Type B pancreatic cell (in vitro differentiated cells): ENCODE results near the gene SLC14A1. TPM values are rescaled to one million over a fixed set of nuclear protein-coding genes. Genes with fewer than 3 reads are reported as not detected.

Source experiments
- DNase-seq: peaks from one replicate; pipeline ENCODE4 v3.0.0; 2021; ENCODE audit warnings: mixed read lengths; ENCODE audit not compliant: unreplicated experiment; ENCODE audit errors: extremely low spot score
- H3K27ac Mint-ChIP-seq: 2 replicates; pipeline ENCODE4 v1.8.0; 2021; ENCODE audit warnings: mild to moderate bottlenecking, mixed read lengths
- H3K27me3 Mint-ChIP-seq: 2 replicates; pipeline ENCODE4 v1.8.0; 2021; ENCODE audit warnings: mixed read lengths
- H3K36me3 Mint-ChIP-seq: 2 replicates; pipeline ENCODE4 v1.8.0; 2021; ENCODE audit warnings: mixed read lengths
- H3K4me1 Mint-ChIP-seq: one replicate; pipeline ENCODE4 v1.8.0; 2021; ENCODE audit warnings: mixed read lengths; ENCODE audit not compliant: unreplicated experiment
- H3K4me3 Mint-ChIP-seq: 2 replicates; pipeline ENCODE4 v1.8.0; 2021; ENCODE audit warnings: mild to moderate bottlenecking, mixed read lengths
- H3K9me3 Mint-ChIP-seq: 2 replicates; pipeline ENCODE4 v1.8.0; 2021; ENCODE audit warnings: mixed read lengths
- long read RNA-seq: library from polyadenylated mRNA; unstranded; transcript quantifications from one replicate; pipeline ENCODE4 v2.0.0, GENCODE V29; 2020
- total RNA-seq: library from RNA; stranded (reverse); gene quantifications from 2 replicates; pipeline ENCODE4 v1.2.1, GENCODE V29; 2021; ENCODE audit warnings: low replicate concordance
- TF ChIP-seq, protein P1 (sequence below): fragments of 200-600 bp; sonication (generic); conservative IDR thresholded peaks from 2 replicates; pipeline ENCODE4 v1.5.0; 2021; ENCODE audit warnings: antibody characterized with exemption, mild to moderate bottlenecking

Gene SLC14A1
- 0.76 and 2.4 TPM in 2 replicates for total RNA-seq
- long read RNA-seq, partial matches to known transcripts = 1 of 3 reads
- long read RNA-seq, other reads (novel, unspliced or antisense) = 0 of 3 reads

GRCh38 chr18:45723567-45724355 is at the start of gene SLC14A1:
Gene SLC14A1, plus strand, starts transcription at chr18:45724181. Its CDS starts 6,140 bp downstream, at chr18:45730321.
- no peaks in the 10 kb centered on the region for H3K36me3 Mint-ChIP-seq
- no peak for DNase-seq
- TF ChIP-seq, protein P1, sequence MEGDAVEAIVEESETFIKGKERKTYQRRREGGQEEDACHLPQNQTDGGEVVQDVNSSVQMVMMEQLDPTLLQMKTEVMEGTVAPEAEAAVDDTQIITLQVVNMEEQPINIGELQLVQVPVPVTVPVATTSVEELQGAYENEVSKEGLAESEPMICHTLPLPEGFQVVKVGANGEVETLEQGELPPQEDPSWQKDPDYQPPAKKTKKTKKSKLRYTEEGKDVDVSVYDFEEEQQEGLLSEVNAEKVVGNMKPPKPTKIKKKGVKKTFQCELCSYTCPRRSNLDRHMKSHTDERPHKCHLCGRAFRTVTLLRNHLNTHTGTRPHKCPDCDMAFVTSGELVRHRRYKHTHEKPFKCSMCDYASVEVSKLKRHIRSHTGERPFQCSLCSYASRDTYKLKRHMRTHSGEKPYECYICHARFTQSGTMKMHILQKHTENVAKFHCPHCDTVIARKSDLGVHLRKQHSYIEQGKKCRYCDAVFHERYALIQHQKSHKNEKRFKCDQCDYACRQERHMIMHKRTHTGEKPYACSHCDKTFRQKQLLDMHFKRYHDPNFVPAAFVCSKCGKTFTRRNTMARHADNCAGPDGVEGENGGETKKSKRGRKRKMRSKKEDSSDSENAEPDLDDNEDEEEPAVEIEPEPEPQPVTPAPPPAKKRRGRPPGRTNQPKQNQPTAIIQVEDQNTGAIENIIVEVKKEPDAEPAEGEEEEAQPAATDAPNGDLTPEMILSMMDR = no peak
- peaks cover 19% of the 10 kb centered on the region for H3K27me3 Mint-ChIP-seq
- no peaks in the 10 kb centered on the region for H3K9me3 Mint-ChIP-seq
- H3K4me1 Mint-ChIP-seq = peaks cover 6% of the 10 kb centered on the region
- H3K4me3 Mint-ChIP-seq = no peak within 1 kb of the TSS
- no peak within 1 kb of the TSS for H3K27ac Mint-ChIP-seq

DNA sequence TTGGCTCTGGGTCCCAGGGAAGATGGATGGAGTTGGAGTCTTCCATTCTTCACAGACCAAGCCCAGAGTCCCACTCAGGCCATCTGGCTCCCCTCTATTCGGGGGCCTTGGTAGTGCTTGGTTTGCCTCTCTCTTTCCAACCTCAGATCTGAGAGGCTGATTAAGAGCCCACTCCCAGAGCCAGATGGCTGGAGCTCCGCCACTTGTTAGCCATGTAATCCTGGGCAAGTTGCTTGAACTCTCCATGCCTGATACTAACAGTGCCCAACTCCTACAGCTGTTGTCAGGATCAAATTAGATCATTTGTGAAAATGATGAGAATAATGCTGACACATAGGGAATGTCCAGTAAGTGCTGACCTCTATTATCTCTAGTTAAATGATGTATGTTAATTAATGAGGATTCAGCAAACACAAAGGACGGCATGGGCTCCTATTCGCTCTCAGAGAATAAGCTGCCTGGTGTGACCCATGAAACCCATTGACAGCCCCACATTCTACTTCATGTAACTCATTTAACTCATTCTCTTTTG is 46.6 kb upstream of the SLC14A1 start:
- H3K36me3 Mint-ChIP-seq = no peaks in the 10 kb centered on the region
- TF ChIP-seq, protein P1 = no peak
- H3K9me3 Mint-ChIP-seq = no peaks in the 10 kb centered on the region
- H3K4me1 Mint-ChIP-seq = no peaks in the 10 kb centered on the region
- no peak overlapping the region for H3K27ac Mint-ChIP-seq
- no peak for DNase-seq
- peaks cover 18% of the 10 kb centered on the region for H3K27me3 Mint-ChIP-seq
- H3K4me3 Mint-ChIP-seq = no peak overlapping the region

DNA sequence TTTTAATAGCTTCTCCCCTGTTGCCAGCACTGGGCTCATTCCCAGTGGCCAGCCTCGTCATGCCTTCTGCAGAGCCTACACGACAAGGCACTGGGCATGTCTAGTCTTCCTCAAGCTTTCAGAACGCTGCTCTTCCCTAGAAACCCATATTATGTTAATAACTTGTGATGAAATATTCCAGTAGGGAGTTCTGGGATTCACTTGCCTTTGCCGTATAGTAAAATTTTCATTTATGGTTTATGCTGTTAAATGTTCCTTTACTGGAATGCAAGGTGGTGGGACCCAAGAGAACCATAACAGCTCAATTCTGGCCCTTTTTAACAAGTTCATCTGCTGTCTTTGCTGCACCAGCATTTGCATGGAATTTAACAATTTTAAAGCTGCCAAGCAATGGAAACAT is 45.5 kb upstream of the SLC14A1 start:
- H3K4me1 Mint-ChIP-seq = no peaks in the 10 kb centered on the region

GRCh38 chr18:45678850-45679249 is 45.1 kb upstream of the SLC14A1 start:
- DNase-seq = no peak
- no peak overlapping the region for H3K27ac Mint-ChIP-seq
- H3K4me1 Mint-ChIP-seq = no peaks in the 10 kb centered on the region
- H3K4me3 Mint-ChIP-seq = no peak overlapping the region
- no peaks in the 10 kb centered on the region for H3K36me3 Mint-ChIP-seq
- TF ChIP-seq, protein P1 = no peak
- H3K27me3 Mint-ChIP-seq = peaks cover 23% of the 10 kb centered on the region
- no peaks in the 10 kb centered on the region for H3K9me3 Mint-ChIP-seq

More for the DNA sequence above, 45.5 kb upstream of the SLC14A1 start:
- no peaks in the 10 kb centered on the region for H3K36me3 Mint-ChIP-seq
- H3K9me3 Mint-ChIP-seq = no peaks in the 10 kb centered on the region
- H3K4me3 Mint-ChIP-seq = no peak overlapping the region
- TF ChIP-seq, protein P1 = no peak
- DNase-seq = no peak
- peaks cover 22% of the 10 kb centered on the region for H3K27me3 Mint-ChIP-seq
- no peak overlapping the region for H3K27ac Mint-ChIP-seq

DNA sequence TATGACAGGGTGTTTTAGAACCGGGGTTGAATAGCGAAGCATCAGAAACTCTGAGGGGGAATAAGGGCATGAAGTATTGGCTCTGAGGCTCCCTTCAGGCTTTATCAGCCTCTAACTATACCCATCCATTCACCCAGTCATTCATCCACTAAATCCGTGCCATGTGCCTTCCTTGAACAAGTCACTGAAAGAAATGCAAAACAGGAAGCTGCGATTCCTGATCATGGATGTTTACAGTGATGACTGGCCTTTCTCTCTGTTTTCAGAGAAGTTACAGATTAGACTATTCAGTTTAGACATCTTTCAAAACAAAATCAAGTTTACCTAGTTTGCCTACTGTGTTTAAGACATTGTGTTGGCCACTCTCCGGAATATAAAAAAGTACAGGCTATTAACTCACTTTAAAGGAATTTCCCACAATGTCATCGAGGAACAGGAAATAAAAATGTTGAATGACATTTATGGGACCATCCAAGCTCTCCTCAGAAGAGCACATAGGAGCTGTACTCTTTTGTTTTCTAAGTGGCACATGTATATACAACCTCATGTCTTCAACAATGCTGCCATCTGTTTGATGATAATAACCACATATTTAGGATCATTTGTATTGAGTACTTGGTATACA is 43.8 kb upstream of the SLC14A1 start:
- DNase-seq = no peak
- H3K9me3 Mint-ChIP-seq = no peaks in the 10 kb centered on the region
- peaks cover 23% of the 10 kb centered on the region for H3K27me3 Mint-ChIP-seq
- no peaks in the 10 kb centered on the region for H3K4me1 Mint-ChIP-seq
- no peak overlapping the region for H3K27ac Mint-ChIP-seq
- no peak overlapping the region for H3K4me3 Mint-ChIP-seq
- TF ChIP-seq, protein P1 = no peak
- no peaks in the 10 kb centered on the region for H3K36me3 Mint-ChIP-seq
